ENCODE data around the gene MAML3.

- TF ChIP-seq POLR2AphosphoS5 (IDR thresholded peaks at IDR 0.05; ENCODE audit: low read depth) (no peak), CTCF (IDR thresholded peaks at IDR 0.05; ENCODE audit: insufficient read depth, low read length) (no peak), GABPA (IDR thresholded peaks at IDR 0.05; ENCODE audit: low read depth) (no peak), REST (IDR thresholded peaks at IDR 0.05; ENCODE audit: insufficient replicate concordance, low read depth) (peak; percentile 67), SPI1 (IDR thresholded peaks at IDR 0.05; ENCODE audit: borderline replicate concordance, low read depth) (no peak)
Measured at GRCh38 chr4:139844459-139845036, 309.4 kb downstream of the MAML3 start.

Data from HL-60 (cell line).